Dedifferentiated amniotic fluid mesenchymal stem cell (primary cell): ENCODE data around the gene HSPB3.
"Not testable (repeated sequence)": the region's sequence is repeated elsewhere in the genome, so short reads cannot be mapped to it uniquely, and the experiment has no call there.

Experiments used
- DNase-seq: peaks from one replicate; pipeline ENCODE4 v3.0.0-alpha.2; 2016; ENCODE audit errors: extremely low spot score

The HSPB3 gene

DNA sequence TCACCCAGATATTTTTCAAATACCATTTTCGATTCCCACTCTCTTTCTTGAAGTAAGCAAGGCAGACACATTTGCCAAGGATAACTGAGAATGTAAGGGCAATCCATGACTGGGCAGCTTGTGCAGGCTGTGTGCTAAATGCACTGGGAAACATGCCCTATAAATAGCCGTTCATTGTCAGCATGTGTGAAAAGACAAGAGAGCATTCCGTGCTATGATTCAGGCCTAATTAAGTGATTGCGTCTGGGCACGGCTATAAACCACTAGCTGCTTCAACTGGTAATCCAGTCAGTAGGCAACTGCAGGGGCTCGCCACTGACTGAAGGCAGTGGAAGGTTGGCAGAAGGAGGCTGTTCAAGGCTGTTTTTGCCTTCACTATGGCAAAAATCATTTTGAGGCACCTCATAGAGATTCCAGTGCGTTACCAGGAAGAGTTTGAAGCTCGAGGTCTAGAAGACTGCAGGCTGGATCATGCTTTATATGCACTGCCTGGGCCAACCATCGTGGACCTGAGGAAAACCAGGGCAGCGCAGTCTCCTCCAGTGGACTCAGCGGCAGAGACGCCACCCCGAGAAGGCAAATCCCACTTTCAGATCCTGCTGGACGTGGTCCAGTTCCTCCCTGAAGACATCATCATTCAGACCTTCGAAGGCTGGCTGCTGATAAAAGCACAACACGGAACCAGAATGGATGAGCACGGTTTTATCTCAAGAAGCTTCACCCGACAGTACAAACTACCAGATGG lies at the start of gene HSPB3:
Gene HSPB3, plus strand, starts transcription at position 287 of the 745 bp plus-strand sequence. Its CDS starts 91 bp downstream, at position 378.
- peak; percentile 77 for DNase-seq

GRCh38 chr5:54411176-54411575 lies 44.3 kb upstream of the HSPB3 start:
- no peak for DNase-seq

DNA sequence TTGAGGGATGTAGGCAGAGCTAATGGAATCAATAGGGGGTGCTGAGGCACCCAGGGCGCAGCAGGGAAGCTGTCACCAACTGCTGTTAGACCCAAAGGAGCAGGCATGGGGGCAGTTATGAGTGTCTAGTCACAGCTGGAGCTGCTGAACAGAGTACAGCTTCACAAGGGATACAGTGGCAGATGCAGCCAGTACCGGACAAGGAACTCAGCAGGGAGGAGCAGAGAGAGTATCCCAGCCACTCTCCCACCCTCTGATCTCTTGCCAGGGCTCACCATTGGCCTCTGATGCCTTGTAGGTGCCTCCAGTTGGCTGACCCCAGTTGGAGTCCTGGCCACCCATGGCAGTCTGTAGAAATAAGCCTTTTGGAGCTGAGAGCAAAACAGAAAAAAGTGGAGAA lies 42.6 kb upstream of the HSPB3 start:
- no peak for DNase-seq

DNA sequence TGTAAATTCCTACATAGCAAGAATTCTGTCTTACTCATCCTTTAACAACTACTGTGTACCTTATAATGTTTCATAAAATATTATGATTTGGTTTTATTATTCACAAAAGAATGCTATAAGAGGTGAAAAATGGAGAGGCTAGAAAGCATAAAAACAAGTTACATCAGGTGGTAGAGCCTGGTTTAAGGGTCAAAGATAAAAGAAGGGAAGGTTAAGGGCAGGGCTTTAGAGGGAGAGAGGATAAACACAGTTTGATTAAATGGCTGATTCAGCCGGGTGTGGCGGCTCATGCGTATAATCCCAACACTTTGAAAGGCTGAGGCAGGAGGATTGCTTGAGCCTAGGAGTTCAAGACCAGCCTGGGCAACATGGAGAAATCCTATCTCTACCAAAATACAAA lies 40.4 kb upstream of the HSPB3 start:
- DNase-seq, result no peak

DNA sequence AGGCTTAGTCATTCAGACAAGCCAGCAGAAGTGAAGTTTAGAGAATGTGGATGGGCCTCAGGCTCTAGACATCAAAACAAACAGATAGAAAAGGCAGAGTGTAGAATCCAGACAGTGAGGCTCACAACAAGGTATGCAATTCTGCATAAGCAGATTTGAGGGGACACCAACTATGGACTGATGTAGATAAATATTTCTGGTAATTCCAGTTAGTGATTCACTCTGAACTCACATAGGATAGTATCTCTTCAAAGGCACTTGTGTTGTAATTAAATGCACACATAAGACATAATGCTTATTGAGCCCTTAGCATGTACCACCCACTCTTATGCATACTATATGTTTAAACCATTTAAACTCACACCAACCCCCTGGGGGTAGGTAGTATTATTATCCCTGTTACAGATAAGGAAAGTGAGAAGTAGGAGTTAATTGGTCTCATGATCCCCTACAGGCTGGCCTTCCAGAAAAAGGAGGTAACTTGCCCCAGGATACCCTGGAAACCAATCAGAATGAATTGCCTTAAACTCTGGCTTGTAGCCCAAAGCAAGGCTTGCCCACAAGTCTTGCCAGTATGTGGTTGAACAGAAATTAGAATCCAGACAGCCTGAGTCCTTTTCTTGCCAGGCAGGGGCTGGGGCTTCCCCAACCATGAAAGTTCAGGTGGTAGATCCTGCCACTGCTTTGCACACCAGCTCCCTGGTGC lies 39.5 kb upstream of the HSPB3 start:
- DNase-seq, result no peak

GRCh38 chr5:54419573-54420423 lies 35.7 kb upstream of the HSPB3 start:
- peak; percentile 71 for DNase-seq

- not testable (repeated sequence) for DNase-seq
These were observed 35.0 kb upstream of the HSPB3 start for GRCh38 chr5:54420511-54420910.

DNA sequence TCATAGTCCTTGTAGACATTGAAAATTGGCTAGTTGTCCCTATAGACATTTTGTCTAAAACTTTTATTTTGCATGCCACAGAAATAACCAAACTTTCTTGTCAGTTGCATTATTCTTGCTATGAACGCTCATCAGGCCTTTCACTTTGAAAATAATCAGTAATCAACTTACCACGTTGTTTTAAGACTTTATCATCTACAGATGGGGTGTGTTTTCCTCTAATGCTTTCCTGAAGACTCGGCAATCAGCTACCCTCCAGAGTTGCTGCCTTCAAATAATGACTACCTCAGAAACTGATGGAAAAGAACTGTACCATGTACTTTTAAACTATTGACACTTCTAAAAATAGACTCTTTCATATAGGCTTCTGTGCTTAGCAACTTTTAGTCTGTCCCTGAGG lies 33.5 kb upstream of the HSPB3 start:
- no peak for DNase-seq

DNA sequence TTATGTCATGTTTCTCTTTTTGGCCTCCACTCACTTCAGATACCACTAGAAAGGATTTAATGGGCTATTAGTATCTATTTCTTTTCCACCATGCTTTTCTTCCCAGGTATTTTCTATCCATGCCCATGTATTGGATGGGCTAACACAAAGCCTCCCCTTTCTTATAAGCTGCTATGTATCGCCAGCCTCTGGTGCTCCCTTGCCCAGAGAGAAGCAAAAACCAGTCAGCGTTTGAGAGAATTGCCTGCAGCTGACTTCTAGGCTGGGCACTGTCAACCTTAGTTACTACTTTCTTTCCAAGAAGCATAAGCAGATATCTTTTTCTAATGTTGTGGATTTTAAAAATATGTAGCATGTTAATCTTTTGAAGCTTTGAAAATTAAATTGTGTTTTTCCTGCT lies 30.2 kb upstream of the HSPB3 start:
- no peak for DNase-seq

DNA sequence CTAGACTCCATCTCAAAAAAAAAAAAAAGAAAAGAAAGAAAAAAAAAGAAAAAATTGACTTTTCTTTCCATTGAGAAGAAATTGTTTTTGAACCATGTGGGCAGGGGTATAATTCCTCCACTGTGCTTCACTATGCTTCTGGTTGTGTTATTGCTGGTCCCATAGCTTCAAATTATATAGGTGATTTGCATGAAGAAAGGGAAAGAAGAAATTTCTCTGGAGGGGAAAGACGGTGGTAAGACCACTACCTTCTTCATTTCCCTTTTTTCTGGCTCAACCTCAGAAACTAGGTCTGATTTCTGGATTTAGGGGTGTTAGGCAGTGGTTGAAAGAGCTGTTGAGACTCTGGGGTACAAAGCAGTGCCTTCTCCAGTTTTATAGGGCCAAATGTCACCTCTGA lies 29.3 kb upstream of the HSPB3 start:
- DNase-seq, result no peak

DNA sequence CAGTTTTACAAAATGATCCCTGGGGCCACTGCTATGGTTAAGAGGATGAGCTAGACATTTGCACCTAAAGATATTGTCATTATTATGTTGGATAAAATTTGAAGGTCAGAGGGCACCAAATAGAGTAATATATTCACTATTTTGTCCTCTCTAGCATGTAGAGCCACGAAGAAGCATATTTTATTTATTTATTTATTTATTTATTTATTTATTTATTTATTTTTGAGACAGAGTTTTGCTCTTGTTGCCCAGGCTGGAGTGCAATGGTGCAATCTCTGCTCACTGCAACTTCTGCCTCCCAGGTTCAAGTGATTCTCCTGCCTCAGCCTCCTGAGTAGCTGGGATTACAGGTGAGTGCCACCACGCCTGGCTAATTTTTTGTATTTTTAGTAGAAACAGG lies 20.8 kb upstream of the HSPB3 start:
- DNase-seq, result not testable (repeated sequence)

GRCh38 chr5:54438620-54439389 lies 16.7 kb upstream of the HSPB3 start:
- DNase-seq, result no peak

- DNase-seq, result no peak
These were observed 15.0 kb upstream of the HSPB3 start for GRCh38 chr5:54440456-54440893.

DNA sequence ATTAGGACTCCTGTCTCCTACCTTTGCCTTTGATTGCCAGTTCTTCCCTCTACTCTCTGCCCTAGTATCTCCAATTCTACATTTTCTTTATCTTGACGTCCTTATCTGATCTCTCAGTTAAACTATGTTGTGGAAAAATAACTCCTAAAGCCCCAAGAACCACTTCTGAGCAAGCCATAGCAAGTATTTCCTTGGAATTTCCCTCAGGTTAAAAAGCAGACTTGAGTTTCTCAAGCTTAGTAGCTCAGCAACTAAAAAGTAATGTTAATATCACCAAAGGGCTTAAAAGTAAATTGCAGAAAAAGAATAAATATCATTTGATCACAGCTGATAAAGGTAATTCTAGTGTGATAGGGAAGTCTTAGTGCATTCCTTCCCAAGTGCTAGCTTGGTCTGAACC lies 13.2 kb upstream of the HSPB3 start:
- no peak for DNase-seq

DNA sequence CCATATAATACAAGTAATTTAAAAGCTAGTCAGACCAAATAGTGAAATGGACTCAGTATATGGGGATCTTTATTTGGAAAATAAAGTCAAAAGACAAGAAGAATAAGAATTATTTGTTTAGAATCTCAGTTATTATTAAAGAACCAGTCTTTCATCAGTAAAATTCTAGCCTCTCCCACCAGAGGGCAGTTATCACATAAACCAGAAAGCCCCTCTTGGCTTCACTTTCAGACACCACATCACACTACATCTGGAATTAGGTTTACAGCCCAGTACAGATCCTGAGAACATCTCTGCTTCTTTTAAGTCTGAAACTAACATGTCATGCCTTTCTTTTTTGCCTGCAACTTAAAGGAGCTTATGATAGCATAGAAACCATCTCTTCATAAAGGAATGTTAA lies 12.2 kb upstream of the HSPB3 start:
- DNase-seq, result peak; percentile 30

- no peak for DNase-seq
These were observed 9.7 kb upstream of the HSPB3 start for GRCh38 chr5:54445691-54446378.

GRCh38 chr5:54446379-54446732 lies 9.1 kb upstream of the HSPB3 start:
- DNase-seq, result no peak

DNA sequence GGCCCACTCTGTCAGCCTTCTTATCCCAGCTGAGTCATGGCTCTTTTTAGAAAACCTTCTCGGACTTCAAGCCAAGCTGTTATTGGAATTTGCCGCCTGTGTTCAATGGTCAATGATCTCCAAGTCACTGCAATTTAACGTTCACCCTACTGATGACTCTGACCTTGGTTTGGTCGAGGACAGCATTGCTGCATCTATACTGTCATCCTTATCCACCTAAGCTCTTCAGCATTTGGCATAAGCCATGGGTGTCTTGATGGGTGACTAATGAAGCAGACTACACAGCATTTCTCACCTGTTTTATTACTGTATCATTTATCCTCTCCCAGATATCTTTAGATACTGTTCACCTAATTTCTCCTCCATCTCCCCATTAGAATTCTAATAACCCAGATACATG lies 5.6 kb upstream of the HSPB3 start:
- DNase-seq, result no peak

GRCh38 chr5:54450542-54450941 lies 5.0 kb upstream of the HSPB3 start:
- no peak for DNase-seq

DNA sequence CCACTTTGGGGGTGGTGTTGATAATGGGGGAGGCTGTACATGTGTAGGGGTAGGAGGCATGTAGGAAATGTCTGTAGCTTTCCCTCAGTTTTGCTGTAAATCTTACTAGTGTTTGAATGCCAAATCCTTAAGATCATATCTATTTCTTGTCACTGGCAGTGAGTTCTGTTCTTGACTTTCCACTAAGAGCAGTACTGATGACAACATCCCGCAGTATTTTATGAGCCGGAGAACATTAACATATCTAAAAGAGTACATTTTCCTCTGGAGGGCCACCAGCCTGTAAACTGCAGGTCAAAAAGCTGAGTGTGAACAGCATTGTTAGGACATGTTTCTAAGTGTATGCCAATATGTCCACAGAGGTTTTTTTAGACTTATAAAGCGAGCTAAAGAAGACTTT lies 2.5 kb upstream of the HSPB3 start:
- no peak for DNase-seq

- DNase-seq, result no peak
These were observed 897 bp upstream of the HSPB3 start for GRCh38 chr5:54454602-54455001.
